ENCODE measurements around the gene ABHD12B.

The ABHD12B gene

DNA sequence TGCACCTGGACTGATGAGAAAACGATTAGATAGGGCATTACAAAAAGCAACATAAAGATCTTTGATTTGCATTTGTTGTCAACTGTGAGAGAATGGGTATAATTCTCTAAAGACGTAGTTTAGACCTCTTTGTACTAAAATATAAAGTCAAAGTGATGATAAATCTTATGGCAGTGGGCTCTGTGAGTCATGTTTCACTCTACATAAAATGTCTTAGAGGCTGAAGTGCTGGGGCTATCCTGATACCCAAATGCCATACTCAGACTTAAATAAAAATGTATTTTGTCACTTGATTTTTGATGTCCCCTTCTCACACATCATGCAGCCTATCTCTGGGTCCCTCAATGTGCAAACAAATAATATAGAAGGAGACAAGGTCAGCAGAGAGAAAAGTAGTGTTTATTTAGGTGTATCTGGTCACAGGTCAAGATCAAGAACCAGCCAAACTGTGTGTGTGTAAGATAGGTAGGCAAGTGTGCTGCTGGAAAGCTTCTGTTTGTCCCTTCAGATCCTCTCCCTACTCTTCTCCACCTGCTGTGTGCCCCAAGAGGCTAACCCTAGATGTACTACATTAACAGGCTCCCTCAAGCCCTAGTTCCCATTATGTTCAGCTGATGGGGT lies 33.9 kb upstream of the ABHD12B start:
- Histone ChIP-seq H3K27ac (ENCODE audit: low read depth, low read length, poor library complexity, severe bottlenecking) (no peak overlapping the region), H3K27me3 (ENCODE audit: insufficient read depth, low read length) (no peaks in the 10 kb centered on the region)

DNA sequence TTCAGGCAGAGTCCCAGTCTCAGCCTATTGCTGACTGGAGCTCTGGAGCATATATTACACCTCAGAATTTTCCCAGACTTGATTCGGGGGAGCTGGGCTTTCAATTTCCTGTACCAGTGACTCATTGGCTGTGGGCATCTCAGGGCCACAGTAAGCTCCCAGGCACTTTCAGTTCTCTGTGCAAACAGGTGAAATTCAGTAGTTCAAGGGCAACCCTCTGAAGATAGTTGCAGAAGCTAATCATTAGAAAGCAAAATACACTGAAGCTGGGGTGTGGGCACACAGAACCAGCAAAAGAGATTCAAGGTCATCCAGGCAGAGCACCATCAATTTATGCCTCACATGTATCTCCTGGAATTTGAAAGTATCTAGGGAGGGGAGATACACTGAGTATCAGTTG lies 32.8 kb upstream of the ABHD12B start:
- TF ChIP-seq EZH2 (IDR thresholded peaks at IDR 0.05; ENCODE audit: borderline replicate concordance, low read length), result no peak
- TF ChIP-seq, protein P1, sequence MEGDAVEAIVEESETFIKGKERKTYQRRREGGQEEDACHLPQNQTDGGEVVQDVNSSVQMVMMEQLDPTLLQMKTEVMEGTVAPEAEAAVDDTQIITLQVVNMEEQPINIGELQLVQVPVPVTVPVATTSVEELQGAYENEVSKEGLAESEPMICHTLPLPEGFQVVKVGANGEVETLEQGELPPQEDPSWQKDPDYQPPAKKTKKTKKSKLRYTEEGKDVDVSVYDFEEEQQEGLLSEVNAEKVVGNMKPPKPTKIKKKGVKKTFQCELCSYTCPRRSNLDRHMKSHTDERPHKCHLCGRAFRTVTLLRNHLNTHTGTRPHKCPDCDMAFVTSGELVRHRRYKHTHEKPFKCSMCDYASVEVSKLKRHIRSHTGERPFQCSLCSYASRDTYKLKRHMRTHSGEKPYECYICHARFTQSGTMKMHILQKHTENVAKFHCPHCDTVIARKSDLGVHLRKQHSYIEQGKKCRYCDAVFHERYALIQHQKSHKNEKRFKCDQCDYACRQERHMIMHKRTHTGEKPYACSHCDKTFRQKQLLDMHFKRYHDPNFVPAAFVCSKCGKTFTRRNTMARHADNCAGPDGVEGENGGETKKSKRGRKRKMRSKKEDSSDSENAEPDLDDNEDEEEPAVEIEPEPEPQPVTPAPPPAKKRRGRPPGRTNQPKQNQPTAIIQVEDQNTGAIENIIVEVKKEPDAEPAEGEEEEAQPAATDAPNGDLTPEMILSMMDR (IDR thresholded peaks at IDR 0.05; ENCODE audit: low read length), result no peak
- H3K4me1 ChIP-seq (ENCODE audit: insufficient read depth, low read length, severe bottlenecking), result peaks cover 22% of the 10 kb centered on the region
- no peaks in the 10 kb centered on the region for H4K20me1 ChIP-seq (ENCODE audit: insufficient read depth, low read length)
- H3K4me3 ChIP-seq (ENCODE audit: low read depth, low read length, poor library complexity, severe bottlenecking), result no peak overlapping the region
- no peak overlapping the region for H3K4me2 ChIP-seq (ENCODE audit: low read length)
- H3K27ac ChIP-seq (ENCODE audit: low read depth, low read length, poor library complexity, severe bottlenecking), result no peak overlapping the region
- no peak overlapping the region for H3K9ac ChIP-seq (ENCODE audit: low read length)
- no peaks in the 10 kb centered on the region for H3K79me2 ChIP-seq (ENCODE audit: insufficient read depth, low read length)
- H3F3A ChIP-seq (ENCODE audit: insufficient read depth, low read length), result no peaks in the 10 kb centered on the region
- H3K9me3 ChIP-seq (ENCODE audit: low read length), result no peaks in the 10 kb centered on the region
- H2AFZ ChIP-seq (ENCODE audit: low read length), result no peak overlapping the region
- no peaks in the 10 kb centered on the region for H3K27me3 ChIP-seq (ENCODE audit: insufficient read depth, low read length)
- no peaks in the 10 kb centered on the region for H3K36me3 ChIP-seq (ENCODE audit: insufficient read depth, low read length)
- no peaks in the 10 kb centered on the region for H3K9me2 ChIP-seq (ENCODE audit: low read depth, low read length)

More for the DNA sequence above, 33.9 kb upstream of the ABHD12B start:
- Histone ChIP-seq H3K36me3 (ENCODE audit: insufficient read depth, low read length) (no peaks in the 10 kb centered on the region), H3K4me1 (ENCODE audit: insufficient read depth, low read length, severe bottlenecking) (peaks cover 22% of the 10 kb centered on the region), H3K79me2 (ENCODE audit: insufficient read depth, low read length) (no peaks in the 10 kb centered on the region), H3K9me2 (ENCODE audit: low read depth, low read length) (no peaks in the 10 kb centered on the region), H3K9ac (ENCODE audit: low read length) (no peak overlapping the region), H4K20me1 (ENCODE audit: insufficient read depth, low read length) (no peaks in the 10 kb centered on the region), H3F3A (ENCODE audit: insufficient read depth, low read length) (no peaks in the 10 kb centered on the region), H3K4me2 (ENCODE audit: low read length) (no peak overlapping the region), H3K4me3 (ENCODE audit: low read depth, low read length, poor library complexity, severe bottlenecking) (no peak overlapping the region), H3K9me3 (ENCODE audit: low read length) (no peaks in the 10 kb centered on the region), H2AFZ (ENCODE audit: low read length) (no peak overlapping the region)
- TF ChIP-seq, protein P1 (IDR thresholded peaks at IDR 0.05; ENCODE audit: low read length), result no peak
- TF ChIP-seq EZH2 (IDR thresholded peaks at IDR 0.05; ENCODE audit: borderline replicate concordance, low read length), result no peak

DNA sequence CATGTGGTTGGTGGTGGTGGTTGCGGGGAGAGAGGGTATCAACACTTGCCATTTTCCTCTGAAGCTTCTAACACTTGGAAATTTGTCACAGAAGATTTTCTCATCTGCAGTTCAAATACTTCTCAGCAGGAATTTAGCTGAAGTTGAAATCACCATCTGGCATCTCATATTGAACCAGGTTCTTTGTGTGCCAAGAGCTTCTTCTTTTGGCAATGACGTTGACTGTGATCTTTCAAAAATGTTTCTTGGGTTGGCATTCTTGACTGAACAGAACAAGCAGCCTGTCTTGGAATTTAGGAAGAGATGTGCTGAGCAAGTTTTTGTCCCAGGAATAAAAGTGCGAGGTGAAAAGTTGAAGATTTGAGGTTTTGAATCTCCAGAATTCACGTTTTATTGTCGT lies 32.2 kb upstream of the ABHD12B start:
- no peak overlapping the region for H2AFZ ChIP-seq (ENCODE audit: low read length)
- no peaks in the 10 kb centered on the region for H3F3A ChIP-seq (ENCODE audit: insufficient read depth, low read length)
- H3K79me2 ChIP-seq (ENCODE audit: insufficient read depth, low read length), result no peaks in the 10 kb centered on the region
- H3K9me3 ChIP-seq (ENCODE audit: low read length), result no peaks in the 10 kb centered on the region
- TF ChIP-seq EZH2 (IDR thresholded peaks at IDR 0.05; ENCODE audit: borderline replicate concordance, low read length), result no peak
- TF ChIP-seq, protein P1 (IDR thresholded peaks at IDR 0.05; ENCODE audit: low read length), result no peak
- H3K9me2 ChIP-seq (ENCODE audit: low read depth, low read length), result no peaks in the 10 kb centered on the region
- H3K4me3 ChIP-seq (ENCODE audit: low read depth, low read length, poor library complexity, severe bottlenecking), result no peak overlapping the region
- H3K36me3 ChIP-seq (ENCODE audit: insufficient read depth, low read length), result no peaks in the 10 kb centered on the region
- peaks cover 21% of the 10 kb centered on the region for H3K4me1 ChIP-seq (ENCODE audit: insufficient read depth, low read length, severe bottlenecking)
- no peaks in the 10 kb centered on the region for H3K27me3 ChIP-seq (ENCODE audit: insufficient read depth, low read length)
- no peaks in the 10 kb centered on the region for H4K20me1 ChIP-seq (ENCODE audit: insufficient read depth, low read length)
- H3K9ac ChIP-seq (ENCODE audit: low read length), result no peak overlapping the region
- no peak overlapping the region for H3K27ac ChIP-seq (ENCODE audit: low read depth, low read length, poor library complexity, severe bottlenecking)
- no peak overlapping the region for H3K4me2 ChIP-seq (ENCODE audit: low read length)
